Spinal cord (tissue), 10 donors: ENCODE data around the gene ERGIC3. TPM values are rescaled to one million over a fixed set of nuclear protein-coding genes. Genes with fewer than 3 reads are reported as not detected.

Experiments
- DNase-seq, 6 donors: peaks; one replicate each; pipeline versions ENCODE4 v3.0.0 to v3.0.0-alpha.2; 2013 to 2015; ENCODE audit warnings: low spot score in 6 of 6, low read depth in 4 of 6
- H3K27ac ChIP-seq: one replicate; pipeline ENCODE4 v1.5.1; 2013; ENCODE audit warnings: low read depth, low read length, control low read depth
- H3K27me3 ChIP-seq: one replicate; pipeline ENCODE4 v1.6.1; 2013; ENCODE audit warnings: low read length; ENCODE audit not compliant: control insufficient read depth, insufficient read depth
- H3K36me3 ChIP-seq: one replicate; pipeline ENCODE4 v1.6.1; 2013; ENCODE audit warnings: low read length; ENCODE audit not compliant: control insufficient read depth, insufficient read depth
- H3K4me1 ChIP-seq: one replicate; pipeline ENCODE4 v1.6.1; 2013; ENCODE audit warnings: low read length; ENCODE audit not compliant: control insufficient read depth, insufficient read depth
- H3K4me3 ChIP-seq: one replicate; pipeline ENCODE4 v1.5.1; 2013; ENCODE audit warnings: low read depth, low read length, control low read depth
- H3K9me3 ChIP-seq: one replicate; pipeline ENCODE4 v1.6.1; 2013; ENCODE audit warnings: low read length; ENCODE audit not compliant: control insufficient read depth, insufficient read depth
- WGBS: methylation state at CpG from one replicate; pipeline ENCODE4 v1.1.5; 2013; ENCODE audit warnings: missing lambda C conversion rate; ENCODE audit not compliant: insufficient coverage; 5-methylcytosine and 5-hydroxymethylcytosine counted together
- polyA plus RNA-seq, 2 donors: library from polyadenylated mRNA; unstranded; fragments of 120-200 nt; gene quantifications; one replicate each; pipeline ENCODE4 v1.2.1, GENCODE V29; 2013; ENCODE audit not compliant: insufficient read length in 2 of 2
- total RNA-seq, 2 donors: library from RNA; depleted of rRNA in 1 of 2; stranded (reverse); fragments of 120-200 nt in 1 of 2; fragments of >200 nt in 1 of 2; gene quantifications; one replicate each; pipeline versions ENCODE4 v1.2.3 to v1.2.4, GENCODE V29; 2013 to 2014
- donor health status: healthy.

The ERGIC3 gene
- total and polyA plus RNA-seq, 4 donors, result 197 to 336 (median 276) TPM

DNA sequence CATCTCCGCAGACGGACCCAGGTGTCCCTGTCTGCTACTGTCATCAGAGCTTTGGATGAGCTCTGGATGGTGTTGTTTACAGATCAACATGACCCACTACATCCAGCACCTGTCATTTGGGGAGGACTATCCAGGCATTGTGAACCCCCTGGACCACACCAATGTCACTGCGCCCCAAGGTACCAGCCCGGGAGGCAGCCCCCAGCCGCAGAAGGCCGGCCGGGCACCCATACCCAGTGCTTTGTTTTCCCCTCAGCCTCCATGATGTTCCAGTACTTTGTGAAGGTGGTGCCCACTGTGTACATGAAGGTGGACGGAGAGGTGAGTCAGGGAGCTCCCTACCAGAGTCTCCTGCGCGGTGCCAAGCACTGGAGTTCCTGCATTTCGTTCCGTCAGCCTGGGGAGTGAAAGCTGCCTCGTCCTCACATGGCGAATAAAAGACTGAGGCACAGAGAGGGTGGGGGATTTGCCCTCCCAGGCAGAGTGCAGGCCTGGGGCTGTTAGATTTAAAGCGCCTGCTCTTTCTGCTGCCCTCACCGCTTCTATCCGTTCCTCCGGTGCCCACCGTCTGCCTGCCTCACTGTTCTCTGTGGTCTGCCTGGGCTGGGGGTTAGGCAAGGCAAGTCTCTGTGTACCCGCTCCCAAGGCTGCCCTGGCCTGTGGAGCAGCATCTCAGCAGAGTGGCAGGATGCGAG lies 14.2 kb downstream of the ERGIC3 start:
- H3K4me3 ChIP-seq, result no peak overlapping the region
- no peaks in the 10 kb centered on the region for H3K9me3 ChIP-seq
- no peak overlapping the region for H3K27ac ChIP-seq
- H3K4me1 ChIP-seq, result peaks cover 1% of the 10 kb centered on the region
- no peaks in the 10 kb centered on the region for H3K27me3 ChIP-seq
- 96% methylated on average over 16 of the region's 21 CpGs for WGBS
- no peak for DNase-seq
- H3K36me3 ChIP-seq, result peaks cover 94% of the 10 kb centered on the region

DNA sequence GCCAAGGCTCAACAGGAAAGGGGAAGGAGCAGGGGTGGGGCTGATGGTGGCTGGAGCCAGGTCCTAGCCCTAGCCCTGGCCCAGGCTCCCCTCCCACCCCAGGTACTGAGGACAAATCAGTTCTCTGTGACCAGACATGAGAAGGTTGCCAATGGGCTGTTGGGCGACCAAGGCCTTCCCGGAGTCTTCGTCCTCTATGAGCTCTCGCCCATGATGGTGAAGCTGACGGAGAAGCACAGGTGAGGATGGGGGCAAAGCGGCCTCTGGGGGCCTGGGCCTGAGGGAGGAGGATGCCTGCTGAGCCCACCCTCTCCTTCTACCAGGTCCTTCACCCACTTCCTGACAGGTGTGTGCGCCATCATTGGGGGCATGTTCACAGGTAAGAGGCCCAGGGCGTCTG lies 15.0 kb downstream of the ERGIC3 start:
- WGBS, result 60% methylated on average over 1 of the region's 8 CpGs
- Histone ChIP-seq H3K4me1 (peaks cover 3% of the 10 kb centered on the region), H3K36me3 (peaks cover 86% of the 10 kb centered on the region), H3K4me3 (no peak overlapping the region), H3K9me3 (no peaks in the 10 kb centered on the region), H3K27me3 (no peaks in the 10 kb centered on the region), H3K27ac (no peak overlapping the region)
- no peak for DNase-seq

DNA sequence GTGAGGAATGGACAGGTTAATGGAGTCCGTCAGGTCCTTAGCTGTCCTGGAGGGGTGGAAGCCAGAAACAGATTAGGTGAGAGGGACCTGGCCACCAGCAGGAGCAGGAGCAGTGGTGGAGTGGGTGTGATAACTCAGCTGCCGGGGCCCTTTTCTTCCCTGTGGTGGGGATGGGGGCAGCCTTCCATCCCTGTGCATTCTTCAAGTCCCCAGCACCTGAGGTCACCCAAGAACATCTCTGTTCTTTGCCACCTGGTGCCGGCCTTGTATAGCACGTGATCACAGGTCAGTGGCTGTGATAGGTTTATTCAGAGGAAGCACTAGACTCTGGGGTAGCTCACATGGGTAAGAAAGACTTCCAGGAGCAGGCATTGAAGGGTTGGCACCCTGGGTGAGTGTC lies 16.6 kb downstream of the ERGIC3 start:
- 100% methylated on average over 1 of the region's 4 CpGs for WGBS
- no peak overlapping the region for H3K27ac ChIP-seq
- no peak overlapping the region for H3K4me3 ChIP-seq
- H3K4me1 ChIP-seq, result peaks cover 3% of the 10 kb centered on the region
- peaks cover 70% of the 10 kb centered on the region for H3K36me3 ChIP-seq
- H3K27me3 ChIP-seq, result no peaks in the 10 kb centered on the region
- no peaks in the 10 kb centered on the region for H3K9me3 ChIP-seq
- DNase-seq, result no peak

DNA sequence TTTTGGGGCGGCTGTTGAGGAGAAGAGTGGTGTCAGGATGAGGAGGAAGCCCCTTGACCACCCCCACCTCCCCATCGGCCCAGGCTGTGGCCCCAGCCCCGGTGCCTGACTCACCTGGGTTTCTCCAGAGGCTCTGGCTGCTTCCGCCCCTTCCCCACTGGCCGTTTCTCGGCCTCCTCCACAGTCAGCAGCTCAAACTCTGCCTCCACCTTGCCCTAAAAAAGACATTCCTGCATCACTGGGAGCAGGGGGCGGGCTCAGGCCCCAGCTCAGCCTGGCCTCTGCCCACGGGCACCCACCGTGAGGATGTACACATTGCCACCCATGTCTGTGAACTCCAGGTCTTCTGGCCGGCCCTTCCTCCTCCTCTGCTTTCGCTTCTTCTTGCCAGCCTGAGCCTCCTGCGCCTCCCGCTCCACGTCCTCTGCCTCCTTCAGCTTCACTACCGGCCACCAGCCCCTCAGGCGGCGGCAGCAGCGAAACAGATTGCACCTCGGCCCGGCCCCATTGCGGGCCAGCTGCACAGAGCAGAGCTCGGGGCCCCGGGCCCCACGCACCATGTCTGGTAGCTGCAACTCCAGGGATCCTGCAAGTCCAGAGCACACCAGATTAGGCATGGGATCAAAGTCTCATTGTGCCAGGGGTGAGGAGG lies 17.3 kb downstream of the ERGIC3 start:
- no peak for DNase-seq
- peaks cover 63% of the 10 kb centered on the region for H3K36me3 ChIP-seq
- H3K27ac ChIP-seq, result no peak overlapping the region
- H3K4me1 ChIP-seq, result peaks cover 3% of the 10 kb centered on the region
- WGBS, result 92% methylated on average over 22 of the region's 24 CpGs
- H3K9me3 ChIP-seq, result no peaks in the 10 kb centered on the region
- no peak overlapping the region for H3K4me3 ChIP-seq
- H3K27me3 ChIP-seq, result no peaks in the 10 kb centered on the region

DNA sequence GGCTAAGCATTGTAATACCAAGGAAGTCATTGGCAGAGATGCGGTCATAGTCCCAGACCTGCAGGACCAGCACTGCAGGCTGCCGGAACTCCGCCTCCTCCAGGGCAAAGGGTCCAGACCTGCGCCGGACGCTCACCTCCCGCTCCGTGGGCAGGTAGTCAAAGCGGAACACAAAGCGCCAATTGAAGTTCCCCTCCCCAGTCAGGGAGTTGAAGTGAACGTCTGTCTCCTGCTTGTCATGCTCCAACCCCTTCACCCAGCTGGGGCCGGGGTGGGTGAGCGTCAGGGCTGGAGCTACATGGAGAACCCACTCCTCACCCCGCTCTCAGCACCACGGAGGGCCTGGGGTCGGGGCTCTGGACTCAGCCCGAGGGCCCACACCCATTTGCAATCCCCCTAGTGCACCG lies 18.2 kb downstream of the ERGIC3 start:
- Histone ChIP-seq H3K4me1 (peaks cover 3% of the 10 kb centered on the region), H3K27ac (no peak overlapping the region), H3K27me3 (no peaks in the 10 kb centered on the region), H3K36me3 (peaks cover 54% of the 10 kb centered on the region), H3K4me3 (no peak overlapping the region), H3K9me3 (no peaks in the 10 kb centered on the region)
- WGBS, result 71% methylated on average over 15 of the region's 18 CpGs
- no peak for DNase-seq

DNA sequence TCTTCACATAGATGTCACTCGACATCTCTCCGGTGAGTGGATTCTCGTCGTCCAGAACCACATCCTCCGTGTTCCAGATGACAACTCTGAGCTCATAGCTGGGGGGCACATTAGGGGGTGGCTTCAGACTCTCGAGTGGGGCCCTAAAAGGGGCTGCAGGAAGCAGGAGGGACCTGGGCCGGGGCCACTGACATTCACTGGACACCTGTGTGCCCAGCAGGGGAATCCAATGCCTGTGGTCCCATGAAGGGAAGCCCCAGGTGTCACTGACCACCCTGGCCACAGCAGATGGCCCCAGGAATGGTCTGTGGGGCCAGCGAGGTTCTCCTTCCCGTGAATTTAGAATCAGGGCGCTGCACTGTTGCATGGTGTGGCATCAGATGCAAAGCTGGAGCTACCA lies 18.7 kb downstream of the ERGIC3 start:
- peaks cover 49% of the 10 kb centered on the region for H3K36me3 ChIP-seq
- WGBS, result 87% methylated on average over 6 of the region's 10 CpGs
- H3K27ac ChIP-seq, result no peak overlapping the region
- H3K27me3 ChIP-seq, result no peaks in the 10 kb centered on the region
- H3K4me3 ChIP-seq, result no peak overlapping the region
- DNase-seq, result no peak
- H3K9me3 ChIP-seq, result no peaks in the 10 kb centered on the region
- peaks cover 3% of the 10 kb centered on the region for H3K4me1 ChIP-seq

DNA sequence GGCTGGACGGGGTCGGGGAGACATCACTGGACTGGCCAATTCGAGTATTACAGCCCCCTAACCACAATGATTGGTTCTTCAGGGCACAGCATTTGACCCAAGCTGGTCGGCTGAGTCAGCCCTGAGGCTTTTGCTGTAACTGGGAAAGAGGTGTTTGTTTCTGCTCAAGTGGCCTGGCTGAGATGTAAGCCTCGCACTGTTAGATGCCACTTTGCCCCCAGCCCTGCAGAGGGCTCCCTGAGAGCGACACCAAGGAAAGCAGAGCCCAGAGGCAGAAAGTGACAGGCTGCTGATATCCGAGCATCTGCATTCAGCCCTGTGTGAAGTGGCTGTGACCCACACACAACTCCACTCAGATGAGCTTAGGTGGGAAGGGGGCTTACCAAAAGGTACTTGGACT lies 19.4 kb downstream of the ERGIC3 start:
- Histone ChIP-seq H3K27ac (no peak overlapping the region), H3K4me1 (peaks cover 3% of the 10 kb centered on the region), H3K9me3 (no peaks in the 10 kb centered on the region), H3K36me3 (peaks cover 42% of the 10 kb centered on the region), H3K27me3 (no peaks in the 10 kb centered on the region), H3K4me3 (no peak overlapping the region)
- DNase-seq, result peak in 2 of 6 donors; percentile 26 to 30
- WGBS, result 18% methylated on average over 4 of the region's 7 CpGs

DNA sequence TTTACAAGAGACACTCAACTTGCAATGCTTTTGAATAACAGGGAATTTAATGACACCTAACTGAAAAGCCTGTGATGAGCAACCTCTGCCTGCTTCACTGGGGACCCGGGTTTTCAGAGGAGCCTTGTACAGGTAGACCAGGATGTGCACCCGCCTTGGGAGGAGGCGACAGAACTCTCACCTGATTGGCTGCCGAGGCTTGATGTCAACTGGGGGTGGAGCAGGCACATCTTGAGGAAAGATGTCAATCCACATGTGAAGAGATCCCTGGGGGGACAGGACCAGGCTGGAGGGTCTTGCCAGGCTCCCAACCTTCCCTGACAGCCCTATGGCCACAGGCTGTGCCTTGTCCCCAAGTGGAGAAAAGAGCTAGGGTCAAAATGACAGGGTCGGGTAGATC lies 19.8 kb downstream of the ERGIC3 start:
- WGBS, result 68% methylated on average over 5 of the region's 5 CpGs
- Histone ChIP-seq H3K36me3 (peaks cover 38% of the 10 kb centered on the region), H3K4me3 (no peak overlapping the region), H3K27ac (no peak overlapping the region), H3K27me3 (no peaks in the 10 kb centered on the region), H3K9me3 (no peaks in the 10 kb centered on the region), H3K4me1 (peaks cover 3% of the 10 kb centered on the region)
- DNase-seq, result no peak

DNA sequence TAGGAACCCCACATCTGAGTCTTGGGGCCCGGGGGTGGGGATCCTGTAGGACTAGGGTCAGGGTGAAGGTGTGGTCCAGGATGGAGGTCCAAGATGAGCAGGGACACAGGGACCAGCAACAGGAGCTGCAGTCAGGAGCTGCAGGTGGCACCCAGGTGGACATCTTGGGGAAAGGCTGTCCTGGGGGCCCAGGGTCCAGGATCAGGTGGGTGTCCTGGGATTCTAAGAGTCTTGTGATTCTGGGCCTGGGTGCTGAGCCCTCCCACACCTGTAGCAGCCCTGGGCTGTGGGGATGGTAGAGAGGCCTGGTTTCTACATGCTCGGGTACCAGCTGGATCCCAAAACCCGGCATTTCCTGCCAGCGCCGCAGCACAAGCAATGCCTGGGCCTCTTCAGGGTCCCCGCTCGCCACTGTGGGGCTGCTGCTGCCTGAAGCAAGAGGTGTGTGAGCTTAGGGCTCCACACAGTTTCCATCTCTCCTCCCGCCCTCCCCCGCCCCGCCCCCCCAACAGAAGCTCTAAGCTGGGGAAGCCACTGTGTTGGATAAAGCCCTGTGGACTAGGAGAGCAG lies 20.7 kb downstream of the ERGIC3 start:
- no peak overlapping the region for H3K4me3 ChIP-seq
- peaks cover 3% of the 10 kb centered on the region for H3K4me1 ChIP-seq
- H3K27me3 ChIP-seq, result no peaks in the 10 kb centered on the region
- no peaks in the 10 kb centered on the region for H3K9me3 ChIP-seq
- H3K27ac ChIP-seq, result no peak overlapping the region
- no peak for DNase-seq
- H3K36me3 ChIP-seq, result peaks cover 28% of the 10 kb centered on the region
- 95% methylated on average over 5 of the region's 10 CpGs for WGBS

DNA sequence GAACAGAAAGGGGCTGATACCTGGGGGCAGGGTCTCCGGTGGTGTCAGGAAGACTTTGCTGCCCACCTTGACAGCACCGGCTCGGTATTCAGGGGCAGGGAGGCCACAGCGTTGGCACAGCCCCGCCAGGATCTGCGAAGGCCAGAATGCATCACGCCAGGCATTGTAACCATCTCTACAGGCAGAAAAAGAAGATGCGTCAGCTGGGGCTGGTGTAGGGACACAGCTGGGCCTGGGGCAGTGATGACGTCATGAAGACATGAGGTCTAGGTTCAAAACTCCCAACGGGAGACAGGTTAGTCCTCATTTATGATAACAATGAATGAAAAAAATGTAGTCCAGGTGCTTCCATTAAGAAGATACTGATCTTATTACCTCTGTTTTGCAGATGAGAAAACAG lies 22.0 kb downstream of the ERGIC3 start:
- Histone ChIP-seq H3K4me1 (peaks cover 3% of the 10 kb centered on the region), H3K27me3 (no peaks in the 10 kb centered on the region), H3K9me3 (no peaks in the 10 kb centered on the region), H3K36me3 (peaks cover 18% of the 10 kb centered on the region), H3K27ac (no peak overlapping the region), H3K4me3 (no peak overlapping the region)
- no peak for DNase-seq
- 89% methylated on average over 9 of the region's 10 CpGs for WGBS
